Stimulated activated CD4-positive, alpha-beta T cell treated with anti-CD3 and anti-CD28 coated beads, Interleukin-4, amount 100 ng/mL, for 4 hours (primary cell): ENCODE measurements around the gene ME3.
"Not testable (repeated sequence)": the region's sequence is repeated elsewhere in the genome, so short reads cannot be mapped to it uniquely, and the experiment has no call there.

ENCODE experiments used
- DNase-seq, 2 experiments: peaks; one replicate each; pipeline ENCODE4 v3.0.0-alpha.2; 2020

ME3 gene

GRCh38 chr11:86453290-86454030 is 219.0 kb downstream of the ME3 start:
- DNase-seq, result no peak

DNA sequence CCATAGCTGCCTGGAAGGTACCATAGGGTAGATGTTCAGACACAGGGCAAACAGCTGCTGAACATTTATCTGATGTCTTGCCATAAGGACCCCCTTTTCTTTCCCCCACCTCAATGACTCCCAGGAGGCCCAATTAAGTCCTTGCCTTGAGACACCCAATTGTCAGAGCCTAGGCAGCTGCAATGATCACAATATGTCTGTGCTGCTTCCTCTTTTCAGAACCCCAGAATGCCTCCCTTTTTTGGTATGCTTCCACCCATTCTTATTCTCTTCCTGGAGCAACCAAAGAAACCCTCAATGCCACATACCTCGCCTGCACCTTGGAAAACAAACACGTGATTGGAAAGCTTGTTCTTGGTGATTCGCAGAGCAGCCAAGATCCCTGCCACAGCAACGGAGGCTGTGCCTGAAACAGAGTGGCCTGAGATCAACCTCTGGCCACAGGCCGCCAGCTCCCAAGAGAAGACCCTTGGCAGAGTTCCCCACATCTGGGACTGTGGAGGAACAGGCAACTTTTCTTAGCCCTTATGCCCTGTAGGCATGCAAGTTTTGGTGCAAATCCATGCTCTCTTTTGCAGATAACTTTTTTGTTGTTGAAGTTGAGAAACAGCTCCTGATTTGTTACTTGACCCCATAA is 222.3 kb downstream of the ME3 start:
- DNase-seq, result no peak

DNA sequence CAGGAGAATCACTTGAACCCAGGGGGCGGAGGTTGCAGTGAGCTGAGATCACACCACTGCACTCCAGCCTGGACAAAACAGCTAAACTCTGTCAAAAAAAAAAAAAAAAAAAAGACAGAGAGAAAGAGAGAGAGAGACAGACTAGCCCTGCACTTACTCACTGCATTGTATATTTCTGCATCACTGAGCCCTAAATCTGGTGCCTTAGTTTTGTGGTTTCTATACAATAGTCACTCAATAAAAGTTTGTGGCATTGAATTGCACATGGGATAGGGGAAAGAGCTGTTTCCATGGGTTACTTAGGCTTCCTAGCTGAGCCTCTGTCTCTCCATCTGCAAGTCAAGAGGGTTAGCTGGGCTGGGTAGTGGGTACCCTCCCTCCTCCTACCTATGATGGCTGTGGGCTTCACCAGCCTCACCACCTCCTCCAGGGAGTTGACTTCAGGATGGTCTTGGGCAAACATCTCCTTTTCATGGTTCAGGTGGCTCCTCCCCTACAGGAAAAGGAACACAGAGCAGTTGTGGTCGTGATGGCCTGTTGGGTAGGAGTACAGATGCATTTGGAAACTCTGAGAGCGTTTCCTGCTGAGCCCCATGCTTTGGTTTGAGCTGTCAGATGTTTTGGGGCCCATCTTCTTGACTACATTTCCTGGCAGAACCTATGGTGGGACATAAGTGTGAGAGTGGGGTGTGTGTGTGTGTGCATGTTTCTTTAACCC is 224.5 kb downstream of the ME3 start:
- no peak for DNase-seq

DNA sequence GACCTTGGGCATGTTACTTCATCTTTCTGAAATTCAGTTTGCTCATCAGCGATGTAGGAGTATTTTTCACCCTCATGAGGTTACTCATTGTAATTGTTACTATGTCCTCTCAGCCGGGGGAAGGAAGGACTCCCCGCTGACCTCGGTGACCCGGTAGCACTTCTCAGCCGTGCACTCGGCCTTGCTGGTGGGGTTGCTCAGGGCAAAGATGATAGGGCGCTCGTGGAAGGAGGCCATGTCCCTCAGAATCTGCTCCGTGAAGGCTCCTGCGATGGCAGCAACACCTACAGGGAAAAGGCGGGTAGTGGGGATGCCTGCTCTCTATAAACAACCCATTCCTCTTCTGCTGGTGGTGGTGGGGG is 225.5 kb downstream of the ME3 start:
- DNase-seq, result no peak

GRCh38 chr11:86446163-86446923 is 226.1 kb downstream of the ME3 start:
- DNase-seq, result no peak

GRCh38 chr11:86444981-86445380 is 227.4 kb downstream of the ME3 start:
- DNase-seq, result no peak

GRCh38 chr11:86443415-86443814 is 229.0 kb downstream of the ME3 start:
- no peak for DNase-seq

GRCh38 chr11:86442827-86443226 is 229.6 kb downstream of the ME3 start:
- no peak for DNase-seq

DNA sequence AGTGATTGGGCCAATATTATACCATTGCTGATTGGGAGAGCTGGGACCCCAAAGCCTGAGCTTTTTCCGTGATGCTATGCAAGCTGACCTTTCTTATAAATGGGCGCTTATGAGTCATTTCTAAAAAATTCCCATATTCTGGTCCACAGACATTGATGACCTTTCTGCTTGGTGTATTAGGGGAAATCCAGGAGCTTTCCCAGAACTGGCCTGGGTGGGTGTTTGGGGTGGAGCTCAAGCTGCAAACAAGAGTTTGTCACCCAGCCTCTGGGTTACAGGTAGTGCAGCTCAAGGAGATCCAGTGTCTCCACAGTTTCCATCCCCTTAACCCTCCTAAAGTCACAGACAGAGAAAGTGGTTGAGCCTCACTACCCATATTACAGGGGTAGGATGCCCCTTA is 230.0 kb downstream of the ME3 start:
- no peak for DNase-seq

DNA sequence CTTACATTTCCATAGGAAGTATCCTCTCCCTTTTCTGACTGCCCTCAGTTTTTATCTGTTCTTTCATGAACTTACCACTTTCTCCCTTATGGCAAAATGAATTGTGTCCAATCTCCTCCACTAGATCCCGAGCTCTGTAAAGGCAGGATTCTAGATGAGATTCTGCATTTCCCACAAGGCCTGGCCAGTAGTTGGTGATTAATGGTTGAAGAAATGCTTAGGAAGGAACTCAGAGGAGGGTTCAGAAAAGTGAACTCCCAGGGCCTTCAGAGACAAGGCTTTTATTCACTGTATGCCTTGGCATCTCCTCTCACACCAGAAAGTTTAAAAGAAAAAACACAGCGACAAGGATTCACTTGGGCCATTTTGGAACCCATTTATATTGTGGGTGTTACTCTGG is 231.6 kb downstream of the ME3 start:
- no peak for DNase-seq

- DNase-seq, result no peak
These were observed 232.1 kb downstream of the ME3 start for GRCh38 chr11:86440305-86440716.

DNA sequence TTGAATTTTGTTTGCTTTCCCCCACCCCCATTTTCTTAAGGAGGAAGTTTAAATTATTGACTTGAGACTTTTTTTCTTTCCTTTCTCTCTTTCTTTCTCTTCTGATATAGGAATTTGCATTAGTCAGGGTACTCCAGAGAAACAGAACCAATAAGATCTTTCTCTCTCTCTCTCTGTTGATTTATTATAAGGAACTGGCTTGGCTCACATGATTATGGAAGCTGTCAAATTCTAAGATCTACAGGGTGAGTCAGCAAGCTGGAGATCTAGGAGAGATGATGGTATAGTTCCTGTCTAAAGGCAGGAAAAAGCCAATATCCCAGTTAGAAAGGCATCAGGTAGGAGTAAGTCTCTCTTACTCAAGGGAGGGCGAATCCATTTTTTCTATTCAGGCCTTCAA is 233.7 kb downstream of the ME3 start:
- no peak for DNase-seq

- DNase-seq, result no peak
These were observed 236.7 kb downstream of the ME3 start for GRCh38 chr11:86435711-86436110.

GRCh38 chr11:86433361-86434095 is 238.9 kb downstream of the ME3 start:
- DNase-seq, result not testable (repeated sequence)

- no peak for DNase-seq
These were observed 241.2 kb downstream of the ME3 start for GRCh38 chr11:86431258-86431657.

DNA sequence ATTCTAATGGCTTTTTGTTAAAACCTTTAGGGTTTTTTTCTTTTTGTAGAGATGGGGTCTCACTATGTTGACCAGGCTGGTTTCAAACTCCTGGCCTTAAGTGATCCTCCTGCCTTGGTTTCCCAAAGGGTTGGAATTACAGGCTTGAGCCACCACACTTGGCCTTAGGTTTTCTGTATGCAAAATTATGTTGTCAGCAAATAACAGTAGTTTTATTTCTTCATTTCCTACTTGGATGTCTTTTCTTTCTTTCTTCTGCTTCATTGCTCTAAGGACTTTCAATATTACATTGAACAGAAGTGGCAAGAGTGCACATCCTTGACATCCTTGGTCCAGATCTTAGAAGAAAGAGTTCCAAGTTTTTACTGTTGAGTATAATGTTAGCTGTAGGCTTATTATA is 245.0 kb downstream of the ME3 start:
- no peak for DNase-seq

DNA sequence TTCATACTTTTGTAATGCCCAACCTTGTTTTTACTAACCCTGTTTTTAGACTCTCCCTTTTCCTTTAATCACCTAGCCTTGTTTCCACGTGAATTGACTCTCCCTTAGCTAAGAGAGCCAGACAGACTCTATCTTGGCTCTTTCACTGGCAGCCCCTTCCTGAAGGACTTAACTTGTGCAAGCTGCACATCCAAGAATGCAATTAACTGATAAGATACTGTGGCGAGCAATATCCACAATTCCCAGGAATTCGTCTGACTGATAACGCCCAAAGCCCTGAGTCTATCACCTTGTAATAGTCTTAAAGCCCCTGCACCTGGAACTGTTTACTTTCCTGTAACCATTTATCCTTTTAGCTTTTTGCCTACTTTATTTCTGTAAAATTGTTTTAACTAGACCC is 248.9 kb downstream of the ME3 start:
- not testable (repeated sequence) for DNase-seq

GRCh38 chr11:86422371-86422770 is 250.0 kb downstream of the ME3 start:
- DNase-seq, result no peak

- no peak for DNase-seq
These were observed 250.5 kb downstream of the ME3 start for GRCh38 chr11:86421946-86422345.

DNA sequence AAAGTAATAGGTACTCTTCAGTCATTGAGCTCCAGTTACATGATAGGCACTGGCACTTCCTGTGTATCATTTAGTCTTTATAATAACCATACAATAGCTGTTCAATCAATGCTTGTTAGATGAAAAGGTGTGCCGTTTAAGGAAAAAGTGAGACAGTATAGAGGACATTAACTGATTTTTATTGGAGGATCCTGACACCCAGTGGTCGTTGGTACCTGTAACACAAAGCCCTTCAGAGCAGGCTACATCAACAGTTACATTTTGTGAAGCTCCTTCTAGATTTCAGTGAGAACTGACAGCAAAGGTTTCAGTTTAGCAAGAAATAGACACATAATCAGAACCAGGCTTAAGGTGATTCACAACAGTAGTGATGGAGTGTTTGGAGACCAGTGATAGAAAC is 253.5 kb downstream of the ME3 start:
- DNase-seq, result no peak

- no peak for DNase-seq
These were observed 253.9 kb downstream of the ME3 start for GRCh38 chr11:86418513-86418912.

GRCh38 chr11:86418106-86418505 is 254.3 kb downstream of the ME3 start:
- no peak for DNase-seq

- DNase-seq, result not testable (repeated sequence)
These were observed 255.5 kb downstream of the ME3 start for GRCh38 chr11:86416951-86417350.
